ENCODE results near the gene ZFP57. TPM values are rescaled to one million over a fixed set of nuclear protein-coding genes. Genes with fewer than 3 reads are reported as not detected.
"Not testable (repeated sequence)": the region's sequence is repeated elsewhere in the genome, so short reads cannot be mapped to it uniquely, and the experiment has no call there.

The ZFP57 gene
- total RNA-seq, 1 donor from 2014 or later = 2.1 TPM

DNA sequence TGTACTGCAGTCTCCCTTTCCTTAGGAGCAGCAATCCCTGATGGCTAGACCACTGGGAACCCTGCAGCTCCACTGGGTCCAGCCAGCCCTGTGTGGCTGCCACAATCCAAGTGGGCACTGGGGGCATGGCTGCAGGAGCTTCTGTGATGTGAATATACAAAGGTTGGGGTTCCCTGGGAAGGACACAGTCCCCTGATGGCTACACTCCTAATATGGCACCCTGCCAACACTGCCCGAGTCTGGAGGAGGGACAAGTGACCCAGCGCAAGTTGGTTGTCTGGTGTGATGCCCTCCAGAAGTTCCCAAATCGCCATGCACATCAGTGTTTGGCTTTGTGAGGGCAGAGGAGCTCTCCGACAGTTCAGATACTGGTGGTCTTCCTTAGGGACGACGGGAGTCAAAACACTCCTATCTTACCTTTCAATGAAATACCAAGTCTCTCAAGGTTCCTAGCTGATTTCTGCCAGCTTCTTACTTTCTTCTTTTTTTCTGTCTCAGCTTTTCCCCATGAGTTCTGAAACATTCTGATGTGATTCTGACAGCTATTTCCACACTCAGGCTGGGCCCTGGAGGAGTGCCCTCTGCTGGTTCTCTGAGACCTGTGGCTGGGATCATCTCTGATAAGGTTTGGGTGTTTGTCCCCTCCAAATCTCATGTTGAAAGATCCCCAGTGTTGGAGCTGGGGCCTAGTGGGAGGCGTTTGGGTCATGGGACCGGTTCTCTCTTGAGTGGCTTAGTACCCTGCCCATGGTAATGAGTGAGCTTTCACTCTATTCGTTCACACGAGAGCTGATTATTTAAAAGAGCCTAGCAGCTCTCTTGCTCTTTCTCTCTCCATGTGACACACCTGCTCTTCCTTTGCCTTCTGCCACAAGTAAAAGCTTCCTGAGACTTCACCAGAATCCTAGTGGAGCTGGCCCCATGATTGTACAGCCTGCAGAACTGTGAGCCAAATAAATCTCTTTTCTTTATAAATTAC, 15.5 kb upstream of the ZFP57 start:
- ATAC-seq = no peak

DNA sequence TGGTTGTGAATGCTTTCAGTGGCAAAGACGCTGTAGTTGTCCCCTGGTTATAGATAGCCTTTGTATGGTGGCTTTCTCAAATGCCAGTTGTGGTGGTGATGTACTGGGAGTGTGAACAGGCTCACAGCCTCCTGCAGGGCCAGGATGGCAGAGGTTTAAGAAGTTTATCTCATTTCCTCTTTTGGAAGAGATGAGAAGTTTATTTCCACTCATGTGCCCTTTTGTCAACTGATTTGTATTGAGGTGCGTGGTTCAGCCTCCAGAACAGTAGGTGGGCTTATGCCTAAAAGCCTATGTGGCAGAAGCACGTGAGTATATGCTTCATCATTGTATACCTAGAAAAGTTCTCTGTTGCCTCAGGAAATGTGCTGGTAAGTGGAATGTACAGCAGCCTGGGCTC, 13.7 kb upstream of the ZFP57 start:
- ATAC-seq = no peak

DNA sequence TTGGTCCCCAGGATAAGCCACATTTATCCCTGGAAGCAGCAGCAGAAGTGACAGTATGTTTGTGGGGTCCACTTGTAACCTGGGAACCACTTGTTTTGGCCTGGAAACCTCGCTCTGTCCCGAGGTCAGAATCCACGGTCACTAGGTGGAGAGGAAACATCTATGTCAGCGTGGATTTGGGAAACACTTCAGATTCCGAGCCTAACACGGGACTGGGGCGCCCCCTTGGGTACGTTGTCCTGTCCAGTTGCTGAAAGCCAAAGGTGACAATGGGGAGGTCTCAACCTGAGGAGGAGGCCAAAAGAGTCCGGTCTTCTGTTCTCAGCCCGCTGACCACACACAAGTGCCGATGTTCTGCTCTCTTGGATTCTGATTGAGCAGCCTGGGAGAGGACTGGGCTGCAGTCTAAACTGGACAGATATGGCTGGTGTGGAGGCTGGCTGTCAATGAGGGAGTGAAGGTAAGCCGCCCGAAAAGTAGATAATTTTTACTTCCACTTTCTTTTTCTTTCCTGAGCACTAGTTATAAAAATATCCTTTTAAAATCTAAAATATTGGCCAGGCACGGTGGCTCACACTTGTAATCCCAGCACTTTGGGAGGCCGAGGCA, 4.9 kb upstream of the ZFP57 start:
- ATAC-seq = no peak

- no peak for ATAC-seq
Observed at GRCh38 chr6:29681811-29682210, 859 bp upstream of the ZFP57 start.

DNA sequence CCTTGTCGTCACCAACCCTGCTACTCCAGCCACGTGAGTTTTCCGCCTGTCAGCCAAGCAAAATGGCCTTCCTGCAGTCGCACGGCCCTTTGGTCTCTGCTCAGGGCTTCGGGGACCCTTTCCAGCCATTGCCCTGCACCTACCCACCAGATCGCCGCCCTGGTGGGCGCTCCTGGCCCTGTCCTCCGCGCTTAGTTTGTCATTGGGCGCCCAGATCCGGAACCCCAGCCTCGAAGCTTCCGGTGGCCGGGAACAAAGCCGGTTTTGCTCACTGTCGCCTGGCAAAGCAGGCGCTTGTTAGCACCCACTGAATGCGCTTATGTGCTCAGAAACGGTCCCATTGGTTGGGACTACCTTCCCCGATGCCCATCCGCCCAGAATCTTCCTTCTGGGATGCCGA, 536 bp downstream of the ZFP57 start:
- no peak for ATAC-seq

DNA sequence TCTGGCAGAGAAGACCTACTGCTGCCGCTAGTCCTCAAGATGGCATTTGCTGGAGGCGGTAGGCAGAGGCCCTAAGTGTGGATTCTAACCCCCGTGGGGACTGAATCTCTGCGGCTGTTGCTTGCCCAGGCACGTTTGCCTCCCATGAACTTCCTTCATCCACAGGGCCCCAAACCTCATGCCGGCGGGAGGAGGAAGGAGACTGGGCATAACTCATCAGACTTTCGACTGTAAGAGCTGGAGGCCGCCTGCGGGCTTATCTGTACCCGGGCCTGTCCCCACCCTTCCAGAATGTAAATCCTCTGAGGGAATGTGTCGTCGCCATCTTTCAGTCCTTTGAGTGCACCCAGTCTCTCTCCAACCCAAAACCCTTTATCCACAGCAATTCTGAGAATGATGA, 990 bp downstream of the ZFP57 start:
- ATAC-seq = peak; percentile 81

GRCh38 chr6:29678114-29678513, 2.8 kb downstream of the ZFP57 start:
- peak; percentile 87 for ATAC-seq

DNA sequence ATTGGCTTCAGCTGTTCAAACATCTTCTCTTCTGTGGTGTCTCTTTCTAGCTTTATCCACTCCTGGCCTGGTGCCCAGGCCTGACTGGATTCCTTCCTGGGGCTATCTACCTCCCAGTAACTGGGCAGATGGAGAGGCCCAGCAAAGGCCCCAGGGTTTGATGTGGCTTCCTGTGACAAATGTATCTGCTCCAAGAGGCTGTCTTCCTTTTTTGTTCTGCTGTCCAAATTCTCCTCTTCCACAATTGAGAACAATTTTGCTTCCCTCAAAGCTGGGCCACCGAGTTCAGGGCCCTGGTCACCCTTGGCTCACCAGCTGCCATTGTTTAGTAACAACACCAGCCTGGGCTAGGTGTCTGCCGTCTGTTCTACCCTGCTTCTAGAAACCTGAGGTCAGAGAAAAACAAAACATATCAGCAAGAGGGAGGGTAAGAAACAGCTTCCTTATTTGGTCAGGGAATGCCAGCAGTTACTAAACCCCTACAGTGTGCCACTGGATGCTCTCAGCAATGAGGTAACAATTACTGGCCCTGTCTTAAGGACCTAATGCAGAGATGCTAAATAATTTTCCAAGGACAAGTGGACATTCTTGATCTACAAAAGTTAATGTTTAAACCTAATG, 3.9 kb downstream of the ZFP57 start:
- ATAC-seq = peak; percentile 21

DNA sequence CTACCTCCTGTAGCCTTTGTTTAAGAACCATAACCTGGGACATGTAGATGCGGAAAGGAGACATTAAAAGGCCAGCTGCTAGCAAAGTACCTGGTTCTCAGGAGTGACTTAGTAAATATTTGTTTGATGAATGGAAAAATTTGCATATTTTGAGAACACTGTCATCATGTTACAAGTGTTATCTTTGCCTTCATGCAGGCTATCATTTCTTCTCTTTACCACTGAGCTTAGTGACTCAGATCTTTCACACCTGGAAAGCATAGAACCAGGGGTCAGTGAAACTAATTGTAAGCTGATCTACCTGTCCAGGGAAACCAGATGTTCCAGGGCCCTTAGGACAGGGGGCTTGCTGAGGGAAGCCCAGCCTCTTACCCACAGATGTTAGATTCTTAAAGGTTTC, 5.4 kb downstream of the ZFP57 start:
- no peak for ATAC-seq

GRCh38 chr6:29674008-29674407, 6.9 kb downstream of the ZFP57 start:
- no peak for ATAC-seq

DNA sequence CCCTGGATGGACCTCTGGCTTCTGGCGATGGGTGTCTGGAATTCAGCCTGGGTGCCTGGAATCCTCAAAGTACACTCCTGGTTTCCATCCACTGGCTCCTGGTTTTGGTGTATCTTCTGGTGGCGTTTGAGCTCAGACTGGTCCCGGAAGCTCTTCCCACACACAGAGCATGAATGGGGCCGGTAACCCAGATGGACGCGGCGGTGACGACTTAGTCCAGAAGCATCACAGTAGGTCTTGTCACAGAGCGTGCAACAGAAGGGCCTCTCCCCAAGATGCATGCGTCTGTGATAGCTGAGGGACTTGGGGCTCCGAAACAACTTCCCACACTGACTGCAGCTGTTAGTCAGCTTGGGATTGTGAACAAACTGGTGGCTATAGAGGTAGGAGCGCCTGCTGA, 7.8 kb downstream of the ZFP57 start:
- no peak for ATAC-seq

- not testable (repeated sequence) for ATAC-seq
Observed at GRCh38 chr6:29672116-29672515, 8.8 kb downstream of the ZFP57 start.

DNA sequence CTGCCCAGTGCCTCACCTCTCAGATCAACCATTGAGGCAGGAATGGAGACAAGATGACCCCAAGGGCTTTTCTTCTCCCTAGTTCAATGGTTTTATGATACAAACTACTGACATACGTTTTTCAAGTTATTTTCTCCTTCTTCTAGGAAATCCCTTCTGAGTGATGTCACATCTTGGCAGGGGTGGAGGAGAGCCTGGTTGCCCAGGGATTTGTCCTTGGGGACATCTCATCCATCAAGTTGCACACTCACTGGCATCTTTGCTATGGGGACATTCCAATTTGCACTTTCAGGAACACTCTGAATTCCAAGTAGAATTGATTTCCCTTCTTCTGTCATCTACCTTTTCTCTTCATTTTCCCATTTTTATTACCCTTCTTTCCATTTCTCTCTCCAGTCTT, 9.9 kb downstream of the ZFP57 start:
- no peak for ATAC-seq

- ATAC-seq = no peak
Observed at GRCh38 chr6:29667158-29667557, 13.8 kb downstream of the ZFP57 start.

GRCh38 chr6:29666826-29667130, 14.2 kb downstream of the ZFP57 start:
- ATAC-seq = no peak

DNA sequence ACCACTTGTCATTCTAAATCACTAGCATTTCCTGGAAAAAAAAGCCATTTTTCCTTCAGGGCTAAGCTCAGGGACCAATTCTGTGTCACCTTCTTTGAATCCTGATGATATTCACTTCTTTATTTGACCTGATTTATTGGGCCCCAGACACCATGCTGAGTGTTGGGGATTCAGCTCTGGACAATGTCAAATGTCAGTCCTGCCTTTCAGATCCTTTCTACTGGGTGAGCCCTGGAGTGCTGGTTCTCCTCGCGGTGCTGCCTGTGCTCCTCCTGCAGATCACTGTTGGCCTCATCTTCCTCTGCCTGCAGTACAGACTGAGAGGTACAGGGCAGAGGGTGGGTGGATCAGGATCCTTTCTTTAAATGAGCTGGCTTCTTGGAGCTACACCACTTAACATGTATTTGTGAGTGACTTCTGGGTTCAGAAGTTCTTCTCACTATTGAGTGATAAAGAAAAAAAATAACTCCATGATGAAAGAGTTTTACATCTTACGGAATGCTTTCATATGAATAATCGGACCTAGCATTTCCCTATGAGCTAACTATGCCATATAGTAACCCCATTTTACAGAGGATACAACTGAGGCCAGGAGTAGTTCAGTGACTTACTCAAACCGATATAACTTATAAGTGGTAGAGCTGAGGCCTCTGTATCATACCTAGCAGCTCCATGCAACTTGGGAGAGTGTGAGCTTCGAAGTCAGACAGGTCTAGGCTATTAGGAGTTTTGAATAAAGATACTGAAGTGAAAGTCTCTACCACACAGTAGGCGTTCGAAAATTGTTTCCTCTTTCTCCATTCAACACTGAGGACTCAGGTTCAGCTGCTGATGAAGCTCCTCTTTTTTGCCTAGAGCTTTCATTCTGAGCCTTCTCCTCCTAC, 14.8 kb downstream of the ZFP57 start:
- ATAC-seq = no peak

- ATAC-seq = no peak
Observed at GRCh38 chr6:29663300-29664042, 17.5 kb downstream of the ZFP57 start.

DNA sequence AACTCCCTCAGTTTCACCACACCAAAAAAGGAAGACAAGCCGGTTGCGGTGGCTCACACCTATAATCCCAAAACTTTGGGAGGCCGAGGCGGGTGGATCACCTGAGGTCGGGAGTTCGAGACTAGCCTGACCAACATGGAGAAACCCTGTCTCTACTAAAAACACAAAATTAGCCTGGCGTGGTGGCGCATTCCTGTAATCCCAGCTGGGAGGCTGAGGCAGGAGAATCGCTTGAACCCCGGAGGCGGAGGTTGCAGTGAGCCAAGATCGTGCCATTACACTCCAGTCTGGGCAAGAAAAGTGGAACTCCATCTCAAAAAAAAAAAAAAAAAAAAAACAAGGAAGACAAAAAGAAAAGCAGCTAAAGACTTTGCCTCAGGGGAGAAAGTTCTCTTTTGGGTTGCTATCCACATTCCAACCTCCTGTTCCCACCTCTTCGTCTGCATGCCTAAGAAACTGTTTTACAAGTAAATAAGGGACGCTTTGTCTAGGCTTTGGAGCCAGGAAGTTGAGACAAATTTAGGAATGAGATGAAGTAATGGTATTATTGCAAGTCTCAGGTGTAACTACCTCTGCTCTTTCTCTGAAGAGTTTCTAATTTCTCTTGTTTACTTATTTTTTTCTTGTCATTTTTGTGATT, 19.3 kb downstream of the ZFP57 start:
- ATAC-seq = not testable (repeated sequence)

DNA sequence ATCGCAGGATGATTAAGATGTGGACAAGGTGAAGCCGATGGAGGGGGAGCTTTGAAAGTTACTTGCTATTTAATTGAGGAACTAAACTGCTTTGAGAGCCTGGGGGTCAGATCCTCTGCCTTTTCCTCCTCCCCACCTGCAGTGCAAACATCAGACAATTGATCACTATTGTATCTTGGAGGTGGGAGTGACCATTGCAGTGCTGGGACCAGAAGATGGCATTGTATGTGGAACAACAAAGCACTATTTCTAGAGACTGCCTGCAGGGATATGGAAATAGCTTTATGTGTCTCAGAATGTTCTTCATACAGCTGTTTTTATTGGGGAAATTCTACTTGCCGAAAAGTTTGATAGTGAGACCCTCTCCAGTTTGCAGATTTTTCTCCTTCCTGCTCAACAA, 19.9 kb downstream of the ZFP57 start:
- no peak for ATAC-seq

- no peak for ATAC-seq
Observed at GRCh38 chr6:29656798-29657197, 24.2 kb downstream of the ZFP57 start, which contains the start of gene MOG. Gene MOG (plus strand): TSS chr6:29657092. CDS start chr6:29657210, 118 bp downstream.

GRCh38 chr6:29656157-29656556, 24.8 kb downstream of the ZFP57 start:
- ATAC-seq = no peak
